GM19438 (cell line): ENCODE results near the gene PTH2.
"Not testable (repeated sequence)": the region's sequence is repeated elsewhere in the genome, so short reads cannot be mapped to it uniquely, and the experiment has no call there.

ENCODE experiments used
- ATAC-seq: cut with Tn5 transposase; IDR thresholded peaks from one replicate; pipeline ENCODE4 v1.9.1; 2021; ENCODE audit warnings: low read depth; ENCODE audit not compliant: unreplicated experiment

PTH2 gene

GRCh38 chr19:49450405-49450804 is 27.2 kb upstream of the PTH2 start:
- ATAC-seq = no peak

- no peak for ATAC-seq
Observed at GRCh38 chr19:49448432-49448786, 25.2 kb upstream of the PTH2 start.

- no peak for ATAC-seq
Observed at GRCh38 chr19:49447485-49448431, 24.5 kb upstream of the PTH2 start.

- ATAC-seq = no peak
Observed at GRCh38 chr19:49445997-49446396, 22.8 kb upstream of the PTH2 start.

GRCh38 chr19:49444100-49444700 is 21.0 kb upstream of the PTH2 start:
- ATAC-seq = not testable (repeated sequence)

- peak; percentile 71 for ATAC-seq
Observed at GRCh38 chr19:49443366-49444099, 20.3 kb upstream of the PTH2 start.

GRCh38 chr19:49442771-49443365 is 19.6 kb upstream of the PTH2 start:
- peak; percentile 19 for ATAC-seq

GRCh38 chr19:49442354-49442753 is 19.1 kb upstream of the PTH2 start:
- no peak for ATAC-seq

GRCh38 chr19:49441960-49442350 is 18.7 kb upstream of the PTH2 start:
- ATAC-seq = no peak

GRCh38 chr19:49441210-49441959 is 18.1 kb upstream of the PTH2 start, which contains the start of gene SLC17A7:
Gene SLC17A7 (minus strand): TSS chr19:49441527. CDS start chr19:49441379, 148 bp downstream.
- no peak for ATAC-seq

GRCh38 chr19:49440439-49441209 is 17.4 kb upstream of the PTH2 start:
- no peak for ATAC-seq

GRCh38 chr19:49439836-49440235 is 16.6 kb upstream of the PTH2 start:
- ATAC-seq = no peak

- ATAC-seq = no peak
Observed at GRCh38 chr19:49438261-49438660, 15.0 kb upstream of the PTH2 start.

GRCh38 chr19:49437231-49437630 is 14.0 kb upstream of the PTH2 start:
- no peak for ATAC-seq

- ATAC-seq = no peak
Observed at GRCh38 chr19:49436381-49437017, 13.3 kb upstream of the PTH2 start.

GRCh38 chr19:49435670-49436069 is 12.4 kb upstream of the PTH2 start:
- no peak for ATAC-seq

- ATAC-seq = no peak
Observed at GRCh38 chr19:49434907-49435583, 11.8 kb upstream of the PTH2 start.

GRCh38 chr19:49433240-49433901 is 10.1 kb upstream of the PTH2 start:
- no peak for ATAC-seq
